ENCODE measurements around the gene PKNOX2. TPM values are rescaled to one million over a fixed set of nuclear protein-coding genes. Genes with fewer than 3 reads are reported as not detected.
A peak's percentile ranks its signal among the peaks of the same experiment; 100 is the strongest.

The PKNOX2 gene
- total RNA-seq, 1 experiment from 2014 or later = not detected

- H3K4me3 ChIP-seq (ENCODE audit: low read depth, low read length) = no peak overlapping the region
- CTCF ChIA-PET = no interaction called here
- intact Hi-C loops (cut with micrococcal nuclease; ENCODE audit: unreplicated experiment) = no loop called here
- POLR2A ChIA-PET = no interaction called here
- peaks cover 9% of the 10 kb centered on the region for H3K9me3 Mint-ChIP-seq (ENCODE audit: unreplicated experiment)
- H3K4me3 Mint-ChIP-seq (ENCODE audit: unreplicated experiment) = no peak overlapping the region
- H3K27ac Mint-ChIP-seq (ENCODE audit: unreplicated experiment) = no peak overlapping the region
- no peaks in the 10 kb centered on the region for H3K36me3 Mint-ChIP-seq (ENCODE audit: insufficient read depth, unreplicated experiment)
- H3K27me3 ChIP-seq (replicated peaks; ENCODE audit: control insufficient read depth, insufficient read depth, low read length) = peaks cover 4% of the 10 kb centered on the region; the same call in 1 of the 2 replicates
- DNase-seq = no peak
- no peaks in the 10 kb centered on the region for H3K4me1 Mint-ChIP-seq (ENCODE audit: low read depth, unreplicated experiment)
- no peaks in the 10 kb centered on the region for H3K4me1 ChIP-seq
- TF ChIP-seq CTCF (IDR thresholded peaks at IDR 0.05; ENCODE audit: insufficient read depth in 1 of 2, low read depth in 1 of 2, low read length in 1 of 2, severe bottlenecking in 1 of 2, unreplicated experiment in 1 of 2) = no peak
- BruUV-seq (replicated peaks) = no TSS peak
- no peaks in the 10 kb centered on the region for H3K36me3 ChIP-seq (ENCODE audit: control insufficient read depth, insufficient read depth, low read length)
- peaks cover 30% of the 10 kb centered on the region for H3K27me3 Mint-ChIP-seq (ENCODE audit: insufficient read depth, unreplicated experiment)
- H3K9me3 ChIP-seq = peaks cover 9% of the 10 kb centered on the region; the same call in 1 of the 2 replicates
These were observed 7.3 kb upstream of the PKNOX2 start for GRCh38 chr11:125157118-125157733.

GRCh38 chr11:125157953-125158680, 6.4 kb upstream of the PKNOX2 start:
- no peak overlapping the region for H3K27ac Mint-ChIP-seq (ENCODE audit: unreplicated experiment)
- ChIA-PET POLR2A (no interaction called here), CTCF (no interaction called here)
- Histone ChIP-seq H3K4me1 (no peaks in the 10 kb centered on the region), H3K36me3 (ENCODE audit: control insufficient read depth, insufficient read depth, low read length) (no peaks in the 10 kb centered on the region), H3K9me3 (peaks cover 9% of the 10 kb centered on the region; the same call in 1 of the 2 replicates), H3K27me3 (replicated peaks; ENCODE audit: control insufficient read depth, insufficient read depth, low read length) (peaks cover 7% of the 10 kb centered on the region; the same call in 1 of the 2 replicates), H3K4me3 (ENCODE audit: low read depth, low read length) (no peak overlapping the region)
- H3K36me3 Mint-ChIP-seq (ENCODE audit: insufficient read depth, unreplicated experiment) = no peaks in the 10 kb centered on the region
- no TSS peak for BruUV-seq (replicated peaks)
- DNase-seq = no peak
- H3K9me3 Mint-ChIP-seq (ENCODE audit: unreplicated experiment) = peaks cover 9% of the 10 kb centered on the region
- H3K27me3 Mint-ChIP-seq (ENCODE audit: insufficient read depth, unreplicated experiment) = peaks cover 30% of the 10 kb centered on the region
- no peak for TF ChIP-seq CTCF (IDR thresholded peaks at IDR 0.05; ENCODE audit: insufficient read depth in 1 of 2, low read depth in 1 of 2, low read length in 1 of 2, severe bottlenecking in 1 of 2, unreplicated experiment in 1 of 2)
- intact Hi-C loops (cut with micrococcal nuclease; ENCODE audit: unreplicated experiment) = no loop called here
- no peaks in the 10 kb centered on the region for H3K4me1 Mint-ChIP-seq (ENCODE audit: low read depth, unreplicated experiment)
- no peak overlapping the region for H3K4me3 Mint-ChIP-seq (ENCODE audit: unreplicated experiment)

GRCh38 chr11:125162743-125163142, 1.8 kb upstream of the PKNOX2 start:
- ChIA-PET POLR2A (no interaction called here), CTCF (interaction anchor here (1.1 kb wide), 1 partner anchor 72 kb away, joined by 3 read pairs; no protein-coding TSS in a partner anchor)
- peaks cover 12% of the 10 kb centered on the region for H3K27me3 ChIP-seq (replicated peaks; ENCODE audit: control insufficient read depth, insufficient read depth, low read length)
- H3K9me3 ChIP-seq = no peaks in the 10 kb centered on the region
- H3K27ac Mint-ChIP-seq (ENCODE audit: unreplicated experiment) = no peak overlapping the region
- no peak overlapping the region for H3K4me3 Mint-ChIP-seq (ENCODE audit: unreplicated experiment)
- H3K4me1 ChIP-seq = peaks cover 5% of the 10 kb centered on the region
- no peaks in the 10 kb centered on the region for H3K9me3 Mint-ChIP-seq (ENCODE audit: unreplicated experiment)
- H3K4me1 Mint-ChIP-seq (ENCODE audit: low read depth, unreplicated experiment) = peaks cover 8% of the 10 kb centered on the region
- BruUV-seq (replicated peaks) = no TSS peak
- intact Hi-C loops (cut with micrococcal nuclease; ENCODE audit: unreplicated experiment) = loop anchor here (10.0 kb wide), 1 partner anchor 712 kb away; no protein-coding TSS in a partner anchor
- no peak overlapping the region for H3K4me3 ChIP-seq (ENCODE audit: low read depth, low read length)
- H3K36me3 Mint-ChIP-seq (ENCODE audit: insufficient read depth, unreplicated experiment) = peaks cover 8% of the 10 kb centered on the region
- no peaks in the 10 kb centered on the region for H3K36me3 ChIP-seq (ENCODE audit: control insufficient read depth, insufficient read depth, low read length)
- H3K27me3 Mint-ChIP-seq (ENCODE audit: insufficient read depth, unreplicated experiment) = peaks cover 37% of the 10 kb centered on the region
- peak in 1 of 2 experiments; percentile 14 for DNase-seq
- no peak for TF ChIP-seq CTCF (IDR thresholded peaks at IDR 0.05; ENCODE audit: insufficient read depth in 1 of 2, low read depth in 1 of 2, low read length in 1 of 2, severe bottlenecking in 1 of 2, unreplicated experiment in 1 of 2)

Data from Caco-2 (cell line).